ENCODE measurements around the gene LHX5. TPM values are rescaled to one million over a fixed set of nuclear protein-coding genes. Genes with fewer than 3 reads are reported as not detected.

LHX5 gene
- total RNA-seq, 2 donors from 2014 or later: 0.18 TPM; not detected in 1

- TF ChIP-seq CTCF (conservative IDR thresholded peaks at IDR 0.05): no peak
- peak; percentile 87 for DNase-seq
- Histone ChIP-seq H3K27me3 (ENCODE audit: control insufficient read depth, insufficient read depth, low read length, poor library complexity, severe bottlenecking) (peaks cover 91% of the 10 kb centered on the region), H3K9me3 (ENCODE audit: control insufficient read depth, low read length) (no peaks in the 10 kb centered on the region), H3K27ac (ENCODE audit: low read depth, low read length) (no peak overlapping the region), H3K9ac (ENCODE audit: extremely low read depth, low read length, poor library complexity, severe bottlenecking) (no peak overlapping the region), H3K4me1 (ENCODE audit: control insufficient read depth, insufficient read depth, low read length) (peaks cover 3% of the 10 kb centered on the region), H3K36me3 (ENCODE audit: control insufficient read depth, insufficient read depth, low read length) (no peaks in the 10 kb centered on the region), H3K4me3 (ENCODE audit: low read length) (no peak overlapping the region)
- H3K9me3 Mint-ChIP-seq: no peaks in the 10 kb centered on the region
- no peak overlapping the region for H3K4me3 Mint-ChIP-seq
- H3K27ac Mint-ChIP-seq: no peak overlapping the region
- H3K4me1 Mint-ChIP-seq: peaks cover 18% of the 10 kb centered on the region
- WGBS, 2 experiments (ENCODE audit: insufficient coverage in 1 of 2, insufficient read length in 1 of 2): 11 to 16% methylated on average over 1 of the region's 1 CpG
- H3K27me3 Mint-ChIP-seq (ENCODE audit: insufficient read depth): peaks cover 98% of the 10 kb centered on the region
- H3K36me3 Mint-ChIP-seq (ENCODE audit: low read depth): no peaks in the 10 kb centered on the region
These were observed 10.7 kb upstream of the LHX5 start for GRCh38 chr12:113482334-113482733.

- Mint-ChIP-seq H3K4me3 (no peak overlapping the region), H3K4me1 (peaks cover 21% of the 10 kb centered on the region), H3K9me3 (no peaks in the 10 kb centered on the region), H3K36me3 (ENCODE audit: low read depth) (no peaks in the 10 kb centered on the region), H3K27ac (no peak overlapping the region), H3K27me3 (ENCODE audit: insufficient read depth) (peaks cover 96% of the 10 kb centered on the region)
- Histone ChIP-seq H3K27ac (ENCODE audit: low read depth, low read length) (no peak overlapping the region), H3K9me3 (ENCODE audit: control insufficient read depth, low read length) (no peaks in the 10 kb centered on the region), H3K27me3 (ENCODE audit: control insufficient read depth, insufficient read depth, low read length, poor library complexity, severe bottlenecking) (peaks cover 96% of the 10 kb centered on the region), H3K9ac (ENCODE audit: extremely low read depth, low read length, poor library complexity, severe bottlenecking) (no peak overlapping the region), H3K4me1 (ENCODE audit: control insufficient read depth, insufficient read depth, low read length) (peaks cover 5% of the 10 kb centered on the region), H3K36me3 (ENCODE audit: control insufficient read depth, insufficient read depth, low read length) (no peaks in the 10 kb centered on the region), H3K4me3 (ENCODE audit: low read length) (no peak overlapping the region)
- 35 to 60% methylated on average over 3 to 6 of the region's 9 CpGs for WGBS, 2 experiments (ENCODE audit: insufficient coverage in 1 of 2, insufficient read length in 1 of 2)
- DNase-seq: no peak
- TF ChIP-seq CTCF (conservative IDR thresholded peaks at IDR 0.05): no peak
These were observed 8.8 kb upstream of the LHX5 start for GRCh38 chr12:113480336-113480971.

- Mint-ChIP-seq H3K36me3 (ENCODE audit: low read depth) (no peaks in the 10 kb centered on the region), H3K27me3 (ENCODE audit: insufficient read depth) (peaks cover 96% of the 10 kb centered on the region), H3K27ac (no peak overlapping the region), H3K4me1 (peaks cover 26% of the 10 kb centered on the region), H3K9me3 (no peaks in the 10 kb centered on the region), H3K4me3 (peak overlapping the region; percentile 26)
- TF ChIP-seq CTCF (conservative IDR thresholded peaks at IDR 0.05): no peak
- Histone ChIP-seq H3K9ac (ENCODE audit: extremely low read depth, low read length, poor library complexity, severe bottlenecking) (no peak overlapping the region), H3K9me3 (ENCODE audit: control insufficient read depth, low read length) (no peaks in the 10 kb centered on the region), H3K27me3 (ENCODE audit: control insufficient read depth, insufficient read depth, low read length, poor library complexity, severe bottlenecking) (peaks cover 96% of the 10 kb centered on the region), H3K4me1 (ENCODE audit: control insufficient read depth, insufficient read depth, low read length) (peaks cover 11% of the 10 kb centered on the region), H3K36me3 (ENCODE audit: control insufficient read depth, insufficient read depth, low read length) (no peaks in the 10 kb centered on the region), H3K27ac (ENCODE audit: low read depth, low read length) (no peak overlapping the region), H3K4me3 (ENCODE audit: low read length) (peak overlapping the region; percentile 12)
- peak; percentile 97 for DNase-seq
- 1 to 4% methylated on average over 37 to 61 of the region's 61 CpGs for WGBS, 2 experiments (ENCODE audit: insufficient coverage in 1 of 2, insufficient read length in 1 of 2)
These were observed 8.1 kb upstream of the LHX5 start for GRCh38 chr12:113479590-113480335.

All from endodermal cell (in vitro differentiated cells).